ENCODE results near the gene CNR2.
"Not testable (repeated sequence)": the region's sequence is repeated elsewhere in the genome, so short reads cannot be mapped to it uniquely, and the experiment has no call there.

Gene CNR2

DNA sequence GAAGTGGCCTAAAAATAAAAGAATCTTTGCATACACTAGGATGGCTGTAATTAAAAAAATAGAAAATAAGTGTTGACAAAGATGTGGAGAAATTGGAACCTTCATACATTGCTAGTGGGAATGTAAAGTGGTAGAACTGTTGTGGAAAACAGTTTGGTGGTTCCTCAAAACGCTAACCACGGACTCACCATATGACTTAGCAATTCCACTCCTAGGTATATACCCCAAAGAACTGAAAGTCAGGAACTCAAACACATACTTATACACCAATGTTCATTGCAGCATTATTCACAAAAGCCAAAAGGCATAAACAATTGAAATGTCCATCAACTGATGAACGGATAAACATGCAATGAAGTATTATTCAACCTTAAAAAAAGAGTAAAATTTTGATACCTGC lies 77.1 kb downstream of the CNR2 start:
- DNase-seq (ENCODE audit: low spot score): no peak

- DNase-seq (ENCODE audit: low spot score): not testable (repeated sequence)
These were observed 79.0 kb downstream of the CNR2 start for GRCh38 chr1:23834156-23834555.

DNA sequence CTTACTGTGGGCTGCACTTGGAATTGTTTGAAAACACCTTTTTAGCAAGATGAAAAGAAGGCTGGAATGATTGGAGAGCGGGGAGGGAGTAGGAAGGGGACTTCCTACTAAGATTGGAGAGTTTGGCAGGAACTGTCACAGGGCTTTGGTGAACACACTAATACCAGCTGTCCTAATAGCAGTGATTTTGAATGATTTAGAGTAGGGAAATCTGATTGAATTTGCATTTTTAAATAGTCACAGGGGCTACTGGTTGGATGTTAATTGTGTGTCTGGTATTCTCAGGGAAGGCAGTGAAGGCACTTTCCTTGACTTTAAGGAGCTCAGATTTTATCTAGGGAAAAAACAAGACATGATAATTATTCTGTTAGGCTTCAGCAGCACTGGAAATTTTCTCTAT lies 85.4 kb downstream of the CNR2 start:
- DNase-seq (ENCODE audit: low spot score): no peak

DNA sequence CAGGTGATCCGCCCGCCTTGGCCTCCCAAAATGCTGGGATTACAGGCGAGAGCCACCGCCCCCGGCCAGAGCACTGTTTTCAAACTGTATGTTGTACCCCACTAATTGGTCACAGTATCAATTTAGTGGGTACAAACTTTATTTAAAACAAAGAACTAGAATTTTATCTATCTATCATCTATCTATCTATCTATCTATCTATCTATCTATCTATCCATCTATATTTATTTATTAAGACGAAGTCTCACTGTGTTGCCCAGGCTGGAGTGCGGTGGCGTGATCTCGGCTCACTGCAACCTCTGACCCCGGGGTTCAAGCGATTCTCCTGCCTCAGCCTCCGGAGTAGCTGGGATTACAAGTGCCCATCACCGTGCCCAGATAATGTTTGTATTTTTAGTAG lies 86.6 kb downstream of the CNR2 start:
- not testable (repeated sequence) for DNase-seq (ENCODE audit: low spot score)

DNA sequence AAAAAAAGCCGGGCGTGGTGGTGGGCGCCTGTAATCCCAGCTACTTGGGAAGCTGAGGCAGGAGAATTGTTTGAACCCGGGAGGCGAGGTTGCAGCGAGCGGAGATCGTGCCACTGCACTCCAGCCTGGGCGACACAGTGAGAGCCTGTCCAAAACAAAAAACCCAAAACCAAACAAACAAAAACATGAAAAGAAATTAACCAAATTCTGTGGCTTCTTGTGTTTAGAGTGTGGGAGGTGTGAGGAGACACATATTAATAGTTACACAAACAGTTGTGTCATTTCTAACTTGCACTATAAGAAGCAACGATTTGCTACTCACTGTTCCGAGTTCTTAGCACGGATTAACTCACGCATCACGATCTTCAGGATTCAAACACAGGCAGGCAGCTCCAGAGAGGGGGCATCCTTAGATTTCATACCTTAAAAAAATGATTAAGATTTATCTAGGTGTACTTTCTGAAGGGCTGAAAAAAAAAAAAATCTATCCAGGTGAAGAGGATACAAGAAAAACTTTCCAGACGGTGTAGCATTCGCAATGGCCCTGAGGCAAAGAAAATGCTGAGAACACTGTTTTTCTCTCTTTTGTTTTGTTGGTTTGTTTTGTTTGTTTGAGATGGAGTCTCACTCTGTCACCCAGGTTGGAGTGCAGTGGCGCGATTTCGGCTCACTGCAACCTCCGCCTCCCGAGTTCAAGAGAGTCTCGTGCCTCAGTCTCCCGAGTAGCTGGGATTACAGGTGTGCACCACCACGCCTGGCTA lies 87.2 kb downstream of the CNR2 start:
- DNase-seq (ENCODE audit: low spot score): no peak

DNA sequence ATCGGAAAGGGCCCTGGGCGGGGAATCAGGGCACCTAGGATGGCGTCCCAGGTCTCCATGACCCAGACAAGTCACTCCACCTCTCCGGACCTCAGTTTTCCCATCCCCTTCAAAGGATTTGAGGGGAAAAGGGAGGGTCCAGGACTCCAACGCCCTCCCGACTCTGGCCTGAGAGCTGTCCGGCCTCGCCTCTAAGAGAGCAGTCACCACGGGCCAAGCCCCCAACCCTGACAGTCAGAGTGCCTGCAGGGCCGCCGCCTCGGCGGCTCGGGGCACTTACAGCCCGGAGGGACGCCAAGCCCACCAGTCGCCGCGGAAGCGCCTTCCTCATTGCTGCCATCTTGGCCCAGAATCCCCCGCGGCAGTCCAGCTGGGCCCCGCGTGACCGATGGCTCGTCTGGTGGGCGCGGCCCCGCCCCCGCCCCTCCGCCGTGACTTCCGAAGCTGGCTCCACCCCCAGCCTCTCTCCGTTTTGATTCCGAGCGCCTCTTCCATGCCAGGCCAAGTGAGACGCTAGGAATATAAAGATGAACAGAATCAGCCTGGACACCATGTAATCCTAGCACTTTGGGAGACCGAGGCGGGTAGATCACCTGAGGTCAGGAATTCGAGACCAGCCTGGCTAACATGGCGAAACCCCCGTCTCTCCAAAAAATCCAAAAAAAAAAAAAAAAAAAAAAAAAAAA lies 87.9 kb downstream of the CNR2 start, which contains the start of gene HMGCL:
HMGCL (minus strand) TSS at position 354 of the 686 bp plus-strand sequence; CDS start at position 340, 14 bp downstream.
- peak; percentile 93 for DNase-seq (ENCODE audit: low spot score)

DNA sequence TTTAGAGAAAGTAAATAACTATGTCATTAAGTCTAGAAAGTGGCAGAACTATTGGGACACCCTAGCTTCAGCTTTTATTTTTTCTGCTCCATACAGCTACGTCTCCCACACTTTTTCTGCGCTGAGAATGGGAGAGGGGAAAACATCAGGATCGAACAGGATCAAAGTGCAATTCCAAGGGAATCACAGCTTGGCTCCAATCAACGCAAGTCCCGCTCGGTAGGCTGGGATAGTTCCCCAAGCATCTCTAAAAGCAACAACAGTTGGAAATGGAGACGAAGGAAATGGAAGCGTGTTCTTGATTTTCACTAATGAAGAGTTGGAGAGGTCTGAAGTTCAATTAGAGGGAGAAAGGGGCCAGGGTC lies 88.5 kb downstream of the CNR2 start:
- no peak for DNase-seq (ENCODE audit: low spot score)

- DNase-seq (ENCODE audit: low spot score): no peak
These were observed 89.4 kb downstream of the CNR2 start for GRCh38 chr1:23823767-23824166.
